ENCODE measurements around the gene NOTCH1. TPM values are rescaled to one million over a fixed set of nuclear protein-coding genes. Genes with fewer than 3 reads are reported as not detected.

NOTCH1 gene
- total RNA-seq, 6 experiments from 2014 or later = 12.1 to 17.1 (median 14.7) TPM

DNA sequence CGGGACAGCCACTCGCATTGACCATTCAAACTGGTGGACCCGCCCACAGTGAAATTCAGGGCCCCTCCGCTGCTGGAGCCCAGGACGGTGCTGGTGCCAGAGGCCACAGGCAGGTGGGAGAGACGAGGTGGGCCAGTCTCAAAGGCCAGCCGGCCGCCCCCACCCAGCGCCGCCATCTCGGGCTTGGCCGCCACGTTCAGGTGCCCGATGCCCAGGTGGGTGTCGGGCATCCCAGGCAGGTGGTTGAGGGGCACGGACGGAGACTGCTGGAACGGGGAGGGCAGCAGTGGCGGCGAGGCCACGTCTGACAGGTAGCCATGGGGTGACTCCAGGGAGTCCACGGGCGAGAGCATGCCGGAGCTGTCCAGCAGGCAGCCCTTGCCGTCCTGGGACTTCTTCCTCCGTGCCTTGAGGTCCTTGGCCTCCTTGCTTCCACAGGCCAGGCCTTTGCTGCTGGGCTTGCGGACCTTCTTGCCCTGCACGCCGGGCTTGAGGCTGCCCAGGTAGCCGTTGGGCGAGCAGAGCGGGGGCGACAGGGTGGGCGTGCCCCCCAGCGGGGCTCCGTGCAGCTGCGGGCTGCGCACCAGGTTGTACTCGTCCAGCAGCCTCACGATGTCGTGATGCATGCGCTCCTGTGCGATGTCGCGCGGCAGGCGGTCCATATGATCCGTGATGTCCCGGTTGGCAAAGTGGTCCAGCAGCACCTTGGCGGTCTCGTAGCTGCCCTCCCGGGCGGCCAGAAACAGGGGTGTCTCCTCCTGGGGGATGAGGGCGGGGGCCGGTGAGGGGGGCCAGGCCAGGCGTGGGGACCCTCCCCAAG lies 48.8 kb downstream of the NOTCH1 start:
- Mint-ChIP-seq H3K27me3 (ENCODE audit: insufficient read depth) (no peaks in the 10 kb centered on the region), H3K4me3 (no peak overlapping the region), H3K36me3 (ENCODE audit: low read depth) (no peaks in the 10 kb centered on the region; the same call in 1 of the 2 replicates), H3K9me3 (no peaks in the 10 kb centered on the region), H3K4me1 (ENCODE audit: low read depth) (no peaks in the 10 kb centered on the region), H3K27ac (no peak overlapping the region)
- no peak for TF ChIP-seq CTCF (IDR thresholded peaks at IDR 0.05)
- DNase-seq = no peak

DNA sequence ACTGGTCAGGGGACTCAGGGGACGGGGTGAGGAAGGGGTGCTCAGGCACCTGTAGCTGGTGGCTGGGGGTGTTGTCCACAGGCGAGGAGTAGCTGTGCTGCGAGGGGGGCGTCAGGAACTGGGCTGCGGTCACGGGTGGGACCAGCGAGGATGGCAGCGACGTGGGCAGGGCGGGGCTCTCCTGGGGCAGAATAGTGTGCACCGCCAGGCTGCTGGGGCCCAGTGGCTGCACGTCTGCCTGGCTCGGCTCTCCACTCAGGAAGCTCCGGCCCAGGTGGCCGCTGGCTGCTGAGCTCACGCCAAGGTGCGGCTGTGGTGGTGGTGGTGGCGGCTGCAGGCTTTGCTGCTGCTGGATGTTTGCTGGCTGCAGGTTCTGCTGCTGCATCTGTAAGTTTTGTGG lies 49.7 kb downstream of the NOTCH1 start:
- H3K27ac Mint-ChIP-seq = no peak overlapping the region
- no peak for TF ChIP-seq CTCF (IDR thresholded peaks at IDR 0.05)
- no peak overlapping the region for H3K4me3 Mint-ChIP-seq
- no peak for DNase-seq
- H3K4me1 Mint-ChIP-seq (ENCODE audit: low read depth) = no peaks in the 10 kb centered on the region
- H3K27me3 Mint-ChIP-seq (ENCODE audit: insufficient read depth) = no peaks in the 10 kb centered on the region
- no peaks in the 10 kb centered on the region for H3K9me3 Mint-ChIP-seq
- no peaks in the 10 kb centered on the region; the same call in 1 of the 2 replicates for H3K36me3 Mint-ChIP-seq (ENCODE audit: low read depth)

- Mint-ChIP-seq H3K4me1 (ENCODE audit: low read depth) (no peaks in the 10 kb centered on the region), H3K4me3 (no peak overlapping the region), H3K27ac (no peak overlapping the region), H3K9me3 (no peaks in the 10 kb centered on the region), H3K27me3 (ENCODE audit: insufficient read depth) (no peaks in the 10 kb centered on the region), H3K36me3 (ENCODE audit: low read depth) (no peaks in the 10 kb centered on the region; the same call in 1 of the 2 replicates)
- no peak for DNase-seq
- TF ChIP-seq CTCF (IDR thresholded peaks at IDR 0.05) = no peak
These were observed 50.5 kb downstream of the NOTCH1 start for GRCh38 chr9:136495238-136495800.

- Mint-ChIP-seq H3K4me1 (ENCODE audit: low read depth) (no peaks in the 10 kb centered on the region), H3K4me3 (no peak overlapping the region), H3K9me3 (no peaks in the 10 kb centered on the region), H3K36me3 (ENCODE audit: low read depth) (no peaks in the 10 kb centered on the region; the same call in 1 of the 2 replicates), H3K27me3 (ENCODE audit: insufficient read depth) (no peaks in the 10 kb centered on the region), H3K27ac (no peak overlapping the region)
- no peak for TF ChIP-seq CTCF (IDR thresholded peaks at IDR 0.05)
- no peak for DNase-seq
These were observed 51.2 kb downstream of the NOTCH1 start for GRCh38 chr9:136494531-136495215.

- no peak for TF ChIP-seq CTCF (IDR thresholded peaks at IDR 0.05)
- no peaks in the 10 kb centered on the region; the same call in 1 of the 2 replicates for H3K36me3 Mint-ChIP-seq (ENCODE audit: low read depth)
- H3K27me3 Mint-ChIP-seq (ENCODE audit: insufficient read depth) = no peaks in the 10 kb centered on the region
- no peaks in the 10 kb centered on the region for H3K4me1 Mint-ChIP-seq (ENCODE audit: low read depth)
- DNase-seq = no peak
- H3K27ac Mint-ChIP-seq = no peak overlapping the region
- H3K4me3 Mint-ChIP-seq = no peak overlapping the region
- no peaks in the 10 kb centered on the region for H3K9me3 Mint-ChIP-seq
These were observed 51.8 kb downstream of the NOTCH1 start for GRCh38 chr9:136494012-136494411.

Measured in HFFc6 (cell line).